GM19099 (cell line): ENCODE results near the gene COX18.
A peak's percentile ranks its signal among the peaks of the same experiment; 100 is the strongest.

Source experiments
- POLR2A ChIP-seq: IDR thresholded peaks from 3 replicates; pipeline ENCODE4 v1.6.1; 2011; ENCODE audit warnings: low read depth; ENCODE audit not compliant: insufficient read length; ENCODE audit errors: extremely low read depth

COX18 gene, protein sequence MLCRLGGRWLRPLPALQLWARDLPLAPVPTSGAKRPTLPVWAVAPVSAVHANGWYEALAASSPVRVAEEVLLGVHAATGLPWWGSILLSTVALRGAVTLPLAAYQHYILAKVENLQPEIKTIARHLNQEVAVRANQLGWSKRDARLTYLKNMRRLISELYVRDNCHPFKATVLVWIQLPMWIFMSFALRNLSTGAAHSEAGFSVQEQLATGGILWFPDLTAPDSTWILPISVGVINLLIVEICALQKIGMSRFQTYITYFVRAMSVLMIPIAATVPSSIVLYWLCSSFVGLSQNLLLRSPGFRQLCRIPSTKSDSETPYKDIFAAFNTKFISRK

GRCh38 chr4:73069338-73070073 lies at the start of gene COX18:
Gene COX18, minus strand, starts transcription at chr4:73069716. Its CDS starts 67 bp downstream, at chr4:73069649.
- peak; percentile 97 for TF ChIP-seq POLR2A

DNA sequence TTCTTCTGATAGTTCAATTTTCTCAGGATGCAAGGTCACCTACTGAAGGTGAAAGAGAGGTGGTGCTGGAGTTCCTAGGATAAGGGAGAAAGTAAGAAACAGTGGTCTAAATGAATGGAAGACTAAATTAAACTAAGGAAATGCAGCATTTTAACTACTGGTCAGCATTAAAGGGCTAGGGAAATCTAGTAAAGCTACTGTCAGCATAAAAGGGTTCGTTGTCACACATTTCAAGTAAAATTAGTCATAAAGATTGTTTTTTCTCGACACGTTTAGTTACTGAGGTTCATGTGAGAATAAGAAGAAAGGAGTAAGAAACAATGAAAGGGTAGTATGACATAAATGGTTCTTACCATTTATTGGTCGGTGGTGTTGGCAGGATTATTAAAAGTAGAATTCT lies 40.0 kb upstream of the COX18 start:
- TF ChIP-seq POLR2A, result no peak

GRCh38 chr4:73104695-73105094 lies 35.2 kb upstream of the COX18 start:
- no peak for TF ChIP-seq POLR2A

- TF ChIP-seq POLR2A, result no peak
Measured at GRCh38 chr4:73103799-73104503, 34.4 kb upstream of the COX18 start.

- TF ChIP-seq POLR2A, result no peak
Measured at GRCh38 chr4:73099143-73099542, 29.6 kb upstream of the COX18 start.

- no peak for TF ChIP-seq POLR2A
Measured at GRCh38 chr4:73098713-73099112, 29.2 kb upstream of the COX18 start.

DNA sequence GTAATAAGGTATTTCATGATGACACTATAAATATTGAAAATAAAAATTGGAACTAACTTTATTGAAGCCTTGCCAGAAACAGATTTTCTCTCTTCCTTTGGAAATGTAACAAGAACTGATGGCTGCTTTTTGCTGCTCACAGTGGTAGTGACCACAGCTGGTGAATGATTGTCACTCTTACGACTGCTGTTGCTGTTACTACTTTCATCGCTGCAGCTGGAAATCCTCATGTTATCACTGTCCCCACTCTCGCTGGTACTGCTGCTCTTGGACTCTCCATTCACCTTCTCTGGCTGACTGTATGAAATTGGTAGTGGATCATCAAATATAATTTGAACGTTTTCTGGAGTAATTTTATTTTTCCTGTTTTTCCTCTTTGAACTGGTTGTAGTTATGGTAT lies 28.5 kb upstream of the COX18 start:
- TF ChIP-seq POLR2A, result no peak

GRCh38 chr4:73092868-73093267 lies 23.4 kb upstream of the COX18 start:
- no peak for TF ChIP-seq POLR2A

GRCh38 chr4:73090738-73091137 lies 21.2 kb upstream of the COX18 start:
- TF ChIP-seq POLR2A, result no peak

GRCh38 chr4:73087871-73088270 lies 18.4 kb upstream of the COX18 start:
- no peak for TF ChIP-seq POLR2A

DNA sequence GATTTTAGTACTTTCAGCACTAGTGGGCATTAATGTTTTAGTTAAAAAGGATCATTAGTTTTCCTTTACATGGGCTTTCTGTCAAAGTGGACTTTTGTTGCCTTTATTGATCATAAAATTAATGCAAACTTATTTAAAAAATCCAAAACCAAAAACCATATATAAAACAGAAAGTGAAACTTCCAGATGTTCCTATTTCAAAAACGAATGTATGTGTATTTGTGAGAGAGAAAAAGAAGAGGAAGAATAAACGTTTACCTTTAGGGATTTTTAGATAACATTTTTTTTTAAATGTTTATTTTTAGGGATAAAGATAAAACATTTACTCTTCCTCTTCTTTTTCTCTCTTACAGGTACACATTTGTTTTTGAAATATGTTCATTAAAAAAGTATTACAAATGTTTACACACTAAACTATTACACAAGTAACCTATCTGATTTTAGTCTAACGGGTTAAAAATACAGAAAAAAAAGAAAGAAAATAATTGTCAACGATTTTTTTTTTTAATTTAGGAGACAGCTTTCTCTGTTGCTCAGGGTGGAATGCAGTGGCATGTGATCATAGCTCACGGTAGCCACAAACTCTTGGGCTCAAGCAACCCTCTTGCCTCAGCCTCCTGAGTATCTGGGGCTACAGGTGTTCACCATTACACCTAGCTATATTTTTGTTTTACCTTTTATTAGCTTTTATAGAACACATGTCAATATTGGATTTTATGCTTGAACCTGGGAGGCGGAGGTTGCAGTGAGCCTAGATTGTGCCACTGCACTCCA lies 16.8 kb upstream of the COX18 start:
- TF ChIP-seq POLR2A, result no peak

DNA sequence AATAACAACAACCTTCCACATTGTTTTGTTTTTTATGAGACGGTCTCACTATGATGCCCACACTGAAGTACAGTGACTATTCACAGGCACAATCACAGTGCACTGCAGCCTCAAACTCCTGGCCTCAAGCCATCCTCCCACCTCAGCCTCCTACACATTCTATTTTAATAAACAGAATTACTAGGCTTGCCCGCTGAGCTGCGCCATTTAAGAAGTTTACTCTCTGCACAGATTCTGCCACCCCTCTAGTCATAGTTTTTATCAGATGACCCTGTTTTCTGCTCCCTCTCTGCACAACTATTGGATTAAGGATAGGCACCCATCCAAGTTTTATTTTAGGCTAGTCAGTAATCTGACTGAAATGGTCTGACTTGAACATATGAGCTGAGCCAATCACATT lies 11.3 kb upstream of the COX18 start:
- TF ChIP-seq POLR2A, result no peak

DNA sequence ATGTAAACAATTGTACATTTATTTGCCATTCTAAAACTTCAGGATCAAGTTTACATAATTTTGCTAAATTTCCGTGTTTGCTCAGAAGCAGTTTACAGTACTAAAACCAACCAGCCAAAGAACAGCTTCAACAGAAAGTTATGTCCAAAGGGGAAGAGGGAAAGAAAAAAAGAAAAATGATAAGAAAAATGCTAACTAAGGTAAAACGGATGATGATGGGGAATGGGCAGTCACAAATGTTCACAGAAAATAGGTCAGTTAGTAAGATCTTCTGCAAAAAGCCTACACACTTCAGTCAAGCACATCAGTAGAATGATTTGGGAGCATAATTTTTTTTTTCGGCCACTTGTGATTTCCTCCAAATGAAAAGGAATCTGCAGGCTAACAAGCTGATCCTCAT lies 6.3 kb upstream of the COX18 start:
- no peak for TF ChIP-seq POLR2A

DNA sequence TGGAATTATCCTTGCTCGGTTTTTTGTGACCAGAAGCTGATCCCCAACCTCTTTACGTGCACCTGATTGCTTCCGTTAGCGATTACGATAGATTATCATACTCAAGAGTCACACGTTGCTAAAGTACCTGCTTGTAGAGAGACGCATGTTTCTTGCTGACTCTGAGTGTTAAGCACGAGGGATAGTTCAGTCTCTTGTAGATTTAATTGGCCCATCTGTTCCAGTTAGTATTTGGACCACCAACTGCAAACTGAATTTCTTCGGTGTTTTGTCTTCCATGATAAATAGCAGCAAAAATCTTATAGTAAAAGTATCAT lies 516 bp upstream of the COX18 start:
- TF ChIP-seq POLR2A, result no peak

- no peak for TF ChIP-seq POLR2A
Measured at GRCh38 chr4:73068491-73069337, 802 bp downstream of the COX18 start.

DNA sequence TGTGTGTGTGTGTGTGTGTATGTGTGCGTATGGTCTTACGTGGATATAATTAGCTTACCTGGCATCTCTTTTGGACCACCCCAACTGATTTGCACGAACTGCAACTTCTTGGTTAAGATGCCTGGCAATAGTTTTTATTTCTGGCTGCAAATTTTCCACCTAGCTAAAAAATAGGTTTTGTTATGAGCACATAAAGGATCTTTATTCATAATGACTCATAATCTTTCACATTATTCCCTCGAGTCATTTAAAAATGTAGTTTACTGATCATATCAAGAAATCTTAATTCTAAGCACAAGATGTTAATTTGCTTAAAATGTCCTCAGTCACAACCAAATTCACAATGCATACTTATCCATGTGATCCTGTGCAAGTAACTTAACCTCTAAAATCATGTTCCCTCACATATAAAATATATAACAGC lies 1.5 kb downstream of the COX18 start:
- TF ChIP-seq POLR2A, result no peak
